Peyer's patch (tissue), 4 donors: ENCODE measurements around the gene UBE2V1. TPM values are rescaled to one million over a fixed set of nuclear protein-coding genes. Genes with fewer than 3 reads are reported as not detected.
"Not testable (repeated sequence)": the region's sequence is repeated elsewhere in the genome, so short reads cannot be mapped to it uniquely, and the experiment has no call there.

Experiments used
- DNase-seq, 3 donors: peaks; one replicate each; pipeline ENCODE4 v3.0.0-alpha.2; 2017 to 2019
- H3K27ac ChIP-seq, 4 donors: fragments of 200-600 bp; sonication (generic); one replicate each; pipeline ENCODE4 v1.5.1; 2016 to 2019
- H3K27me3 ChIP-seq, 2 donors: fragments of 200-600 bp; sonication (generic); one replicate each; pipeline ENCODE4 v1.5.1; 2019
- H3K36me3 ChIP-seq, 3 donors: fragments of 200-600 bp; sonication (generic); one replicate each; pipeline ENCODE4 v1.5.1; 2016 to 2019
- H3K4me1 ChIP-seq, 4 donors: fragments of 200-600 bp; sonication (generic); one replicate each; pipeline ENCODE4 v1.5.1; 2016 to 2019
- H3K4me3 ChIP-seq, 4 donors: fragments of 200-600 bp; sonication (generic); 1 replicate in 3 of 4; 2 replicates in 1 of 4; pipeline ENCODE4 v1.5.1; 2016 to 2019; ENCODE audit warnings: mild to moderate bottlenecking in 1 of 4
- H3K9me3 ChIP-seq, 4 donors: fragments of 200-600 bp; sonication (generic); one replicate each; pipeline ENCODE4 v1.5.1; 2016 to 2019; ENCODE audit warnings: mild to moderate bottlenecking in 1 of 4
- CTCF ChIP-seq, 6 experiments: fragments of 450-650 bp in 4 of 6; fragments of 200-600 bp in 2 of 6; sonication (generic) in 1 of 6; IDR thresholded peaks; one replicate each; pipeline ENCODE4 v1.5.1; 2017 to 2019; ENCODE audit warnings: antibody characterized with exemption in 6 of 6, mild to moderate bottlenecking in 3 of 6, moderate library complexity in 1 of 6
- POLR2A ChIP-seq, 2 donors: fragments of 450-650 bp; IDR thresholded peaks; one replicate each; pipeline ENCODE4 v1.5.1; 2017; ENCODE audit warnings: antibody characterized with exemption in 2 of 2, mild to moderate bottlenecking in 2 of 2, moderate library complexity in 2 of 2
- total RNA-seq, 4 donors: library from RNA; depleted of rRNA; stranded (reverse); fragments of >200 nt; gene quantifications; one replicate each; pipeline ENCODE4 v1.1.0, GENCODE V29; 2016

The UBE2V1 gene
- total RNA-seq, 4 donors from 2014 or later, result 94.4 to 111 (median 105) TPM

GRCh38 chr20:50111120-50111828 lies 1.7 kb downstream of the UBE2V1 start:
- Histone ChIP-seq H3K4me3 (peak overlapping the region; percentile 81 to 98 (median 94)), H3K27ac (peak overlapping the region in 3 of 4 donors; percentile 49 to 99 (median 94)), H3K4me1 (peaks cover 19 to 65% (median 28%) of the 10 kb centered on the region in 4 donors), H3K9me3 (no peaks in the 10 kb centered on the region), H3K36me3 (no peaks in the 10 kb centered on the region), H3K27me3 (no peaks in the 10 kb centered on the region)
- no peak for TF ChIP-seq CTCF (IDR thresholded peaks at IDR 0.05)
- no peak for TF ChIP-seq POLR2A (IDR thresholded peaks at IDR 0.05)
- no peak for DNase-seq

GRCh38 chr20:50110141-50111047 lies 2.6 kb downstream of the UBE2V1 start:
- H3K27ac ChIP-seq, result peak overlapping the region in 3 of 4 donors; percentile 9 to 94 (median 18)
- H3K4me1 ChIP-seq, result peaks cover 19 to 61% (median 28%) of the 10 kb centered on the region in 4 donors
- no peaks in the 10 kb centered on the region for H3K9me3 ChIP-seq
- H3K27me3 ChIP-seq, result no peaks in the 10 kb centered on the region
- peak in 2 of 3 donors; percentile 67 to 80 for DNase-seq
- H3K4me3 ChIP-seq, result no peak overlapping the region
- H3K36me3 ChIP-seq, result no peaks in the 10 kb centered on the region
- TF ChIP-seq CTCF (IDR thresholded peaks at IDR 0.05) (no peak), POLR2A (IDR thresholded peaks at IDR 0.05) (no peak)

DNA sequence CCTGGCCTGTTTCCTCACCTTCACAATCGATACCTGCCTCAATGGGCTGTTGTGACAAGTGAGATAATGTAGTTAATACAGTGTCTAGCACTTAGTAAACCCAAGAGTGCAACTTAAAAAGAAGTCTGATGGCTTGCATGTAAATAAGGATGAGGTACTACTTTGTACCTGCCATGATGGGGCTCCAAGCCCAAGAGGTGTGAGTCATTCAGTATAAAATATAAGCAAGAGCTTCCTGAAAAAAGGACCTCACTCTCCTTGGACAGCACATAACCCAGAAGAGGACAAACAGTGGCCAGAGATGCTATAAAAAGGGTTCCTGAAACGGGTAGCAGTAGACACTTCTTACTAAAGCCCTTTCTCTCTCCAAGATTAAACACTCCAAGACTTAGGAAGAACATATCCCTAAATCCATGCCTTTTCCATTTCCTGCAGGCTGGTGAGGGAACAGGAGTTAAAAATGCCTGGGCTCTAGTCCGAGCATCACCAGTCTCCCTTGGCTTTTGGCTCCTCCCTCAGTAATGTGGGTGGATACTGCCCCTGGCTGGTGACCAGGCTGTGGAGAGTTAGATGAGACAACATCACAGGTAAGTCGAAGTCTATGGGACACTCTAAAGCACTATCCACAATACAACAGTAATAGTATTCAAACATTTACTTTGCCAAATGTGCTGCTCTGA lies 4.3 kb downstream of the UBE2V1 start:
- no peak for DNase-seq
- no peaks in the 10 kb centered on the region for H3K36me3 ChIP-seq
- H3K9me3 ChIP-seq, result no peaks in the 10 kb centered on the region
- no peak overlapping the region for H3K27ac ChIP-seq
- no peak for TF ChIP-seq POLR2A (IDR thresholded peaks at IDR 0.05)
- TF ChIP-seq CTCF (IDR thresholded peaks at IDR 0.05), result no peak
- no peaks in the 10 kb centered on the region for H3K27me3 ChIP-seq
- peaks cover 19 to 48% (median 24%) of the 10 kb centered on the region in 4 donors for H3K4me1 ChIP-seq
- H3K4me3 ChIP-seq, result no peak overlapping the region

DNA sequence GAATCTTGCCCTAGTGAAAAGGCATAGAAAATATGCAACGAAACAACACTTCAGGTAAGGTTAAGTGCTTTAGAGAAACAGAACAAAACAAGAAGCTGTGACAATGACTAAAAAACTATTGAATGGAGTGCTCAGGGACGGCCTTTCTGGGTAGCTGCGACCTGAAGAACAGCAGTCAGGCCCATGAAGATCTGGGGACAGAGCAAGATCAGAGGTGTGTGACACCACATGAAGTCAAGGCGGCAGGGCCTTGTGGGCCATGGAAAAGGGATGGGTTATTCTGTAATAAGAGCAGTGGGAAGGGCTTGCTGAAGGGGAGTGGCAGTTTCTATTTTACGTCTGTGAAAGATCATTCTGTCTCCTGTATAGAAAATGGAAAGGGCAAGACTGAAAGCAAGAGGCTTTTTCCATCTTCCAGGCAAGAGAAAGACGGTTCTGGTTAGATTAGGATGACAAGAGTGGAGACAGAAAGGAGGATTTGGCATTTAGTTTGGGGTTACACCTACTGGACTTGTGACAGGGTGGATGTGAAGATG lies 5.1 kb downstream of the UBE2V1 start:
- TF ChIP-seq POLR2A (IDR thresholded peaks at IDR 0.05) (no peak), CTCF (IDR thresholded peaks at IDR 0.05) (no peak)

GRCh38 chr20:50107086-50107660 lies 5.8 kb downstream of the UBE2V1 start:
- H3K4me1 ChIP-seq, result peaks cover 19 to 55% (median 21%) of the 10 kb centered on the region in 4 donors
- H3K27me3 ChIP-seq, result no peaks in the 10 kb centered on the region
- TF ChIP-seq CTCF (IDR thresholded peaks at IDR 0.05), result no peak
- TF ChIP-seq POLR2A (IDR thresholded peaks at IDR 0.05), result no peak
- H3K9me3 ChIP-seq, result no peaks in the 10 kb centered on the region
- H3K4me3 ChIP-seq, result no peak overlapping the region
- no peak overlapping the region for H3K27ac ChIP-seq
- no peak for DNase-seq
- H3K36me3 ChIP-seq, result no peaks in the 10 kb centered on the region

More for the DNA sequence above, 5.1 kb downstream of the UBE2V1 start:
- Histone ChIP-seq H3K27me3 (no peaks in the 10 kb centered on the region), H3K36me3 (no peaks in the 10 kb centered on the region), H3K4me1 (peaks cover 19 to 49% (median 21%) of the 10 kb centered on the region in 4 donors), H3K27ac (no peak overlapping the region), H3K9me3 (no peaks in the 10 kb centered on the region), H3K4me3 (no peak overlapping the region)
- no peak for DNase-seq

DNA sequence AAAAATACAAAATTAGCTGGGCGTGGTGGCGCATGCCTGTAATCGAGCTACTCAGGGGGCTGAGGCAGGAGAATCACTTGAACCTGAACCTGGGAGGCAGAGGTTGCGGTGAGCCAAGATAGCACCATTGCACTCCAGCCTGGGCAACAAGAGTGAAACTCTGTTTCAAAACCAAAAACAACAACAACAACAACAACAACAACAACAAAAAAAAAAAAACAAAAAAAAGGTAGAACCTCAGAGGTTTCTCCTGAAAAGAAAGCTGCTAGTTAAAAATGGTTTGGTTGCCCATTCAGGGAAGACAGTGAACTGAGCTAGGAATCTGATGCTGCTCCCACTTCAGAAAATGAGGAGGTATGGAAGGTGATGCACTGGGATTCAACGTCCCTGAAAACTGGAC lies 6.3 kb downstream of the UBE2V1 start:
- not testable (repeated sequence) for H3K4me3 ChIP-seq, H3K36me3 ChIP-seq, H3K27me3 ChIP-seq, DNase-seq, H3K9me3 ChIP-seq, H3K27ac ChIP-seq
- peaks cover 16 to 55% (median 17%) of the 10 kb centered on the region in 4 donors for H3K4me1 ChIP-seq

DNA sequence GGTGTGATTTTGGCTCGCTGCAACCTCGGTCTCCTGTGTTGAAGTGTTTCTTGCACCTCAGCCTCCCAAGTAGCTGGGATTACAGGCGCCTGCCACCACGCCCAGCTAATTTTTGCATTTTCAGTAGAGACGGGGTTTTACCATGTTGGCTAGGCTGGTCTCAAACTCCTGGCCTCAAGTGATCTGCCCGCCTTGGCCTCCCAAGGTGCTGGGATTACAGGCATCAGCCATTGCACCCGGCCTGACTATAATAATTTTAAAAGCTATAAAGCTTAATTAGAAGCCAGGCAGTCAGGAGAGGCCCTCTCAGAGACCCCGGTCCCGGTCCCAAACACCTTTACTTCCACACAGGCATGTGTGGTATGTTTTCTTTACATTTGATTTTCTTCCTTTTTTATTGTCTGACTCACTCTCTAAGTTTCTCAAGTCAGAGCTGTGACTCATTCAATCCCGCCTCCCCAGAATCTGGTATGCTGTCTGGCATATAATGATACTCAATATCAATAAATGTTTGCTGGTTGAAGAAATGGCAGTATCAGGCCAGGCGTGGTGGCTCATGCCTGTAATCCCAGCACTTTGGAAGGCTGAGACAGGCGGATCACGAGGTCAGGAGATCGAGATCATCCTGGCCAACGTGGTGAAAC lies 9.4 kb downstream of the UBE2V1 start:
- not testable (repeated sequence) for H3K27me3 ChIP-seq, H3K4me3 ChIP-seq, H3K27ac ChIP-seq, H3K9me3 ChIP-seq, H3K36me3 ChIP-seq
- H3K4me1 ChIP-seq, result peaks cover 0 to 51% (median 4%) of the 10 kb centered on the region in 4 donors
- DNase-seq, result peak in 1 of 3 donors; percentile 74
